Skeletal muscle satellite cell (primary cell): ENCODE measurements around the gene RIBC1.
A peak's percentile ranks its signal among the peaks of the same experiment; 100 is the strongest.

Experiments
- H3K27me3 ChIP-seq: 2 replicates; pipeline ENCODE4 v1.7.0; 2013; ENCODE audit warnings: low read length; ENCODE audit not compliant: control insufficient read depth, insufficient read depth
- H3K36me3 ChIP-seq: 2 replicates; pipeline ENCODE4 v1.7.0; 2013; ENCODE audit warnings: mild to moderate bottlenecking, control low read depth, low read length; ENCODE audit not compliant: insufficient read depth
- H3K4me1 ChIP-seq: 2 replicates; pipeline ENCODE4 v1.7.0; 2013; ENCODE audit warnings: low read length; ENCODE audit not compliant: control insufficient read depth, insufficient read depth
- H3K4me2 ChIP-seq: 2 replicates; pipeline ENCODE4 v1.7.0; 2013; ENCODE audit warnings: mild to moderate bottlenecking, low read length
- H3K4me3 ChIP-seq: 2 replicates; pipeline ENCODE4 v1.7.0; 2013; ENCODE audit warnings: low read length
- H3K9ac ChIP-seq: 2 replicates; pipeline ENCODE4 v1.7.0; 2013; ENCODE audit warnings: mild to moderate bottlenecking, low read depth, low read length, moderate library complexity
- H3K9me3 ChIP-seq: replicated peaks from 2 replicates; pipeline ENCODE4 v1.7.0; 2013; ENCODE audit warnings: mild to moderate bottlenecking, control low read depth, low read length

The RIBC1 gene

GRCh38 chrX:53438174-53438831 lies 15.6 kb downstream of the RIBC1 start:
- no peaks in the 10 kb centered on the region for H3K9me3 ChIP-seq
- no peaks in the 10 kb centered on the region for H3K36me3 ChIP-seq
- no peak overlapping the region for H3K4me2 ChIP-seq
- H3K4me3 ChIP-seq: no peak overlapping the region
- peaks cover 31% of the 10 kb centered on the region for H3K27me3 ChIP-seq
- peaks cover 28% of the 10 kb centered on the region for H3K4me1 ChIP-seq
- H3K9ac ChIP-seq: no peak overlapping the region

- Histone ChIP-seq H3K4me2 (no peak overlapping the region), H3K4me1 (peaks cover 25% of the 10 kb centered on the region), H3K36me3 (no peaks in the 10 kb centered on the region), H3K27me3 (peaks cover 29% of the 10 kb centered on the region), H3K9ac (no peak overlapping the region), H3K4me3 (no peak overlapping the region), H3K9me3 (no peaks in the 10 kb centered on the region)
These were observed 16.2 kb downstream of the RIBC1 start for GRCh38 chrX:53438832-53439230.

- Histone ChIP-seq H3K4me1 (peaks cover 25% of the 10 kb centered on the region), H3K4me2 (peak overlapping the region; percentile 83), H3K9me3 (no peaks in the 10 kb centered on the region), H3K9ac (peak overlapping the region; percentile 71), H3K36me3 (no peaks in the 10 kb centered on the region), H3K4me3 (peak overlapping the region; percentile 65), H3K27me3 (peaks cover 29% of the 10 kb centered on the region)
These were observed 17.4 kb downstream of the RIBC1 start for GRCh38 chrX:53440101-53440500.

GRCh38 chrX:53440621-53441517 lies 18.2 kb downstream of the RIBC1 start:
- Histone ChIP-seq H3K27me3 (peaks cover 29% of the 10 kb centered on the region), H3K4me3 (peak overlapping the region; percentile 65), H3K36me3 (no peaks in the 10 kb centered on the region), H3K4me1 (peaks cover 25% of the 10 kb centered on the region), H3K9ac (peak overlapping the region; percentile 71), H3K4me2 (peak overlapping the region; percentile 83), H3K9me3 (no peaks in the 10 kb centered on the region)

GRCh38 chrX:53441531-53442321 lies 19.1 kb downstream of the RIBC1 start:
- Histone ChIP-seq H3K9me3 (no peaks in the 10 kb centered on the region), H3K4me1 (peaks cover 25% of the 10 kb centered on the region), H3K27me3 (peaks cover 29% of the 10 kb centered on the region), H3K4me2 (peak overlapping the region; percentile 83), H3K4me3 (peak overlapping the region; percentile 65), H3K9ac (peak overlapping the region; percentile 71), H3K36me3 (no peaks in the 10 kb centered on the region)

GRCh38 chrX:53442322-53442631 lies 19.6 kb downstream of the RIBC1 start:
- peaks cover 25% of the 10 kb centered on the region for H3K4me1 ChIP-seq
- no peak overlapping the region for H3K4me3 ChIP-seq
- H3K9ac ChIP-seq: no peak overlapping the region
- H3K9me3 ChIP-seq: no peaks in the 10 kb centered on the region
- H3K36me3 ChIP-seq: no peaks in the 10 kb centered on the region
- H3K27me3 ChIP-seq: peaks cover 26% of the 10 kb centered on the region
- peak overlapping the region; percentile 83 for H3K4me2 ChIP-seq

- H3K27me3 ChIP-seq: peaks cover 13% of the 10 kb centered on the region
- no peaks in the 10 kb centered on the region for H3K9me3 ChIP-seq
- H3K4me2 ChIP-seq: no peak overlapping the region
- H3K9ac ChIP-seq: no peak overlapping the region
- no peak overlapping the region for H3K4me3 ChIP-seq
- no peaks in the 10 kb centered on the region for H3K36me3 ChIP-seq
- H3K4me1 ChIP-seq: peaks cover 12% of the 10 kb centered on the region
These were observed 23.3 kb downstream of the RIBC1 start for GRCh38 chrX:53445977-53446376.

GRCh38 chrX:53447441-53447840 lies 24.8 kb downstream of the RIBC1 start:
- no peaks in the 10 kb centered on the region for H3K36me3 ChIP-seq
- H3K4me1 ChIP-seq: no peaks in the 10 kb centered on the region
- H3K27me3 ChIP-seq: peaks cover 5% of the 10 kb centered on the region
- no peak overlapping the region for H3K4me3 ChIP-seq
- H3K9ac ChIP-seq: no peak overlapping the region
- H3K4me2 ChIP-seq: no peak overlapping the region
- no peaks in the 10 kb centered on the region for H3K9me3 ChIP-seq

- Histone ChIP-seq H3K4me3 (no peak overlapping the region), H3K4me1 (no peaks in the 10 kb centered on the region), H3K27me3 (peaks cover 7% of the 10 kb centered on the region), H3K9ac (no peak overlapping the region), H3K4me2 (no peak overlapping the region), H3K36me3 (no peaks in the 10 kb centered on the region), H3K9me3 (no peaks in the 10 kb centered on the region)
These were observed 27.0 kb downstream of the RIBC1 start for GRCh38 chrX:53449632-53450031.

- Histone ChIP-seq H3K9ac (no peak overlapping the region), H3K4me1 (peaks cover 5% of the 10 kb centered on the region), H3K36me3 (no peaks in the 10 kb centered on the region), H3K4me3 (no peak overlapping the region), H3K4me2 (no peak overlapping the region), H3K27me3 (peaks cover 7% of the 10 kb centered on the region), H3K9me3 (no peaks in the 10 kb centered on the region)
These were observed 30.1 kb downstream of the RIBC1 start for GRCh38 chrX:53452812-53453211.

- Histone ChIP-seq H3K4me1 (peaks cover 5% of the 10 kb centered on the region), H3K9me3 (no peaks in the 10 kb centered on the region), H3K9ac (no peak overlapping the region), H3K36me3 (no peaks in the 10 kb centered on the region), H3K4me2 (peak overlapping the region; percentile 22), H3K4me3 (no peak overlapping the region), H3K27me3 (peaks cover 7% of the 10 kb centered on the region)
These were observed 33.6 kb downstream of the RIBC1 start for GRCh38 chrX:53456254-53456653.
